AG04449 (cell line): ENCODE results near the gene RIMKLA.

Experiments
- CTCF ChIA-PET: fragments of 350-600 bp; formaldehyde crosslinking; extraction: SDS; loops from one replicate; lab custom pipeline; 2021; ENCODE audit warnings: antibody characterized with exemption; lab: Yijun Ruan, JAX
- POLR2A ChIA-PET: fragments of 400-600, 350-600 bp; formaldehyde crosslinking; extraction: SDS; loops from one replicate; lab custom pipeline; 2020; ENCODE audit warnings: antibody characterized with exemption, inconsistent platforms; lab: Yijun Ruan, JAX
- DNase-seq: peaks from one replicate; pipeline ENCODE4 v3.0.0-alpha.2; 2010; ENCODE audit warnings: low read depth, low spot score
- H3K4me3 ChIP-seq: 2 replicates; pipeline ENCODE4 v1.5.1; 2011; ENCODE audit warnings: low read depth, mild to moderate bottlenecking, control low read depth, low read length
- TF ChIP-seq, protein P1 (sequence below): IDR thresholded peaks from one replicate; pipeline ENCODE4 v1.5.1; 2011; ENCODE audit warnings: mild to moderate bottlenecking, moderate library complexity, low read length, control low read depth, inconsistent platforms; ENCODE audit not compliant: insufficient read depth; ENCODE audit errors: missing control alignments

RIMKLA gene

DNA sequence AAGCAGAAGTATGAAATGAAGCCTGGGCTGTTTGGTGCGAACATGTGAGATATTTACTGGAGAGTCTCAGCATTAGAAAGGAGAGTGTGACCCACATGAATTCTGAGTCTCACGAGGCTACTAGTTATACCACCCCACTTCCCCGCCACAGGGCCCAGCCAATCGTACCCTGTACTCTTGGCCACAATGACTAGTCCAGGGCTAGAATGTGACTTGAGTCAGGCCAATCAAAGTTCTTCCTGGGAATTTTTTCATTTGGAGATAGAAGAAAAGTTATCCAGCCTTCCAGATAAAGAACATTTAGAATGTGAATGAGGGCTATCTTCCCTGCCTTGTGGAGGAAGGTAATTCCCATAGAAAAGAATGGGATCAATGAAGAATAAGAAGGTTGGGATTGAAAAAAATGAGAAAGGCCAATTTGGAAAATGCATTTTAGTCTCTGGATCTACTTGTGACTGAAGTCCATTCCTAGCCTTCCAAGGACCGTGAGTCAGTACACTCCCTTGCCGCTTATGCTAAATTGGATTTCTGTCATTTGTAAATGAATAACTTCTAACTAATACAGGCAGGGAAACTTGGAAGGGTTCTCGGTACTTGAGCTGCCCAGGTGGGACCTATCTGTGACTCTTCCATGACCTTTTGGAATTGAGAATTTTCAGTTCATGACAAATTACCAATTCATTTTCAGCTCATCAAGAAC, 12.3 kb upstream of the RIMKLA start:
- TF ChIP-seq, protein P1, sequence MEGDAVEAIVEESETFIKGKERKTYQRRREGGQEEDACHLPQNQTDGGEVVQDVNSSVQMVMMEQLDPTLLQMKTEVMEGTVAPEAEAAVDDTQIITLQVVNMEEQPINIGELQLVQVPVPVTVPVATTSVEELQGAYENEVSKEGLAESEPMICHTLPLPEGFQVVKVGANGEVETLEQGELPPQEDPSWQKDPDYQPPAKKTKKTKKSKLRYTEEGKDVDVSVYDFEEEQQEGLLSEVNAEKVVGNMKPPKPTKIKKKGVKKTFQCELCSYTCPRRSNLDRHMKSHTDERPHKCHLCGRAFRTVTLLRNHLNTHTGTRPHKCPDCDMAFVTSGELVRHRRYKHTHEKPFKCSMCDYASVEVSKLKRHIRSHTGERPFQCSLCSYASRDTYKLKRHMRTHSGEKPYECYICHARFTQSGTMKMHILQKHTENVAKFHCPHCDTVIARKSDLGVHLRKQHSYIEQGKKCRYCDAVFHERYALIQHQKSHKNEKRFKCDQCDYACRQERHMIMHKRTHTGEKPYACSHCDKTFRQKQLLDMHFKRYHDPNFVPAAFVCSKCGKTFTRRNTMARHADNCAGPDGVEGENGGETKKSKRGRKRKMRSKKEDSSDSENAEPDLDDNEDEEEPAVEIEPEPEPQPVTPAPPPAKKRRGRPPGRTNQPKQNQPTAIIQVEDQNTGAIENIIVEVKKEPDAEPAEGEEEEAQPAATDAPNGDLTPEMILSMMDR, result no peak
- POLR2A ChIA-PET, result no interaction called here
- H3K4me3 ChIP-seq, result no peak overlapping the region
- no peak for DNase-seq
- CTCF ChIA-PET, result no interaction called here

DNA sequence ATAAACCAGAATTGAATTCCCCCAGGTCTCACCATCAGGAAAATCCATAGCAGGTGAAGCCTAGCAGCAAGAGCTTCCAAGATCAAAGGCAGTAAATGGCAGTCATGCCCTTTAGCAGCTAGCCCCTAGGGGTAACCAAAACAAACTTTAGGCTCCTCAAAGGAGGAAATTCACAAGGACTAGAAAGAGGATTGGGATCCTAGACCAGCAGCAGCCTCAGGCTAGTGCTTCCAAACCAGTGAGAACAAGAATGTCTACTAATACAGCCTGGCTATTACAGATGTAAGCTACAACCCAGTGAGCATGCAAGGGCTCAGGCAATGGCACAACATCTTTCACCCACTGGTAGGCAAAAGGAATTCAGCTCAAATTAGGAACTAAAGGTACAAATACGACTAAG, 11.1 kb upstream of the RIMKLA start:
- CTCF ChIA-PET, result interaction anchor here (2.6 kb wide), 1 partner anchor 25 kb away, joined by 7 read pairs; no protein-coding TSS in a partner anchor
- POLR2A ChIA-PET, result no interaction called here
- no peak for DNase-seq
- no peak overlapping the region for H3K4me3 ChIP-seq
- TF ChIP-seq, protein P1, result no peak

DNA sequence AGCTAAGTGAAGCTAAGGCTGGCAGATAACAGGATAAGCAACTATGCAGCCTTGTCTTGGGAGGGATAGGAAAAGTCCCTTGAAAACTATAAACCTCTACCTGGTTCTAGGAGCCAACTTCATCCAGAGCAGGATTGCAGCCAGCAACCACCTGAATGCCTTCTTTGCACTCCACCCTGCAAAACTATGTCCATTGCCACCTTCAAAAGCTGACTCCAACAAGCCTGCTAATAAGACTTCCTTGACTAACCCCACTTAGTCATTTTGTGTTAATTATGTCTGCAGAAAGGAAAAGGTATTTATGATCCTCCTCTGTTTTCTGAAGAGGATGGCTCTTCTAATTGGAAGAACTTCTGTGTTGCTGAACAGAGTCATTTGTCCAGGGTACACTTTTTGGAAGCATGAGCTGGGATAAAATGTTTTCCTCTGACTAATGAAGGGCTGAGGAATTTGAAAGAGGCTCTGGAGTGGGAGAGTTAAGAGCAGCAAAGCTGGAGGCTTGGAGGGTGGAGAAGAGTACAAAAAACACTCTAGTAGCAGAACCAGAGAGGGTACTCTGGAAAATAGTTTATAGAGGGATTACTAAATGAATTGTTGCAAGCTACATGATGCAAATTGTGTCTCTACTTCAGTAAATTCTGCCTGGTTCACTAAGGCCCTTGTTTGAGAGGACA, 9.6 kb upstream of the RIMKLA start:
- POLR2A ChIA-PET, result no interaction called here

DNA sequence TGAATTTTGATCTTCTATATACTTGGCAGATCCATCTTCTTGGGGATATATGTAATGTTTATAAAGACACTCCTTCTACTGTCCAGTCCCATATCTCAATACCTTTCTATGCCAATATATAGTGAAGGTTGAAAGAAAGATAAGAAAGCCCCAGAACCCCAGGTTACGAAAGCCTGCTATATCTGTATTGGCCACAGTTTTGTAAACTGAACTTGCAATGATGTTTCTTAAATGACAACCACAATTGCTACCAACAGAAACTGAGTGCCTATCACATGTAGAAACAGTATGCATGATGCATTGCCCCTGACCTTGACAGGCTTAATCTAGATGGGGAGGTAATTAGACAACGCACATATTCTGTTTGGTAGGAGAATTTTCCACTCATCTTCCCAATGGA, 7.8 kb upstream of the RIMKLA start:
- TF ChIP-seq, protein P1, result no peak
- no peak overlapping the region for H3K4me3 ChIP-seq
- CTCF ChIA-PET, result no interaction called here
- no peak for DNase-seq
- POLR2A ChIA-PET, result no interaction called here

More for the DNA sequence above, 9.6 kb upstream of the RIMKLA start:
- TF ChIP-seq, protein P1, result no peak
- no peak overlapping the region for H3K4me3 ChIP-seq
- CTCF ChIA-PET, result interaction anchor here (2.6 kb wide), 1 partner anchor 26 kb away, joined by 7 read pairs; no protein-coding TSS in a partner anchor
- DNase-seq, result no peak

DNA sequence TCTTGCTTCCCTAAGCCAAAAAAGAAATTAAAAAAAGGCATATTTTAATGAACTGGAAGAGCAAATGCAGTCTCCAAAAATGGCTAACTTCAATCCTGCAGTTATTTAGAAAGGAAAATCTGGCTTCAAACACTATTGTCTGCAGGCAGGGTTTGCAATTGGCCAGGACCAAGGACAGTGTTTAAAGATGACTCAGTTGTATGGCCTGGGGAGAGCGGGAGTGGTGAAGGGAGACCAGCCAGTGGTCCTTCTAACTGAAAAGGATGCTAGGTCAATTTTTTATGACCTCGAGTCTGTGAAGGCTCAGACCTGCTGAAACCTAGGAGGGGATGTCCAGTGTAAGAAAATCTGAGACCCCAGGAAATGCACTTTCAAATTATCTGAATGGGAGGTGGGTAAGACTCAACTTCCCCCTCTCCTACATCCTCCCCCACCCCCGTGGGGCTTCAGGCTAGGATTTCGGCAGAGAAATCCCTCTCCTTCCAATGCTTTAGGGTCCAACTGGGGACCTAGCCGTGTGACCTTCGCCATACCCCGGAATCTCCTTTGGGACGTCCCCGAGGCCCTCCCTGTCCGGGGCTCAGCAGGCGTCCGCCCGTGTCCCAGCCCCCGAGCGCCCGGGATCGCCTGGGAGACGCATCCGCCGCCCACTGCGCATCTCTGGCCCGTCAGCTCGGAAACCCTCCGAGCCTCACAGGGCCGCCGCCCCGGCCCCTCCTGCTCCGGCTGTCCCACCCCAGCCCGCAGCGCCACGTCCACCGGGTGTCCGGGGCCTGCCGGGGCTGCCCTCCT, 602 bp upstream of the RIMKLA start:
- DNase-seq, result no peak
- CTCF ChIA-PET, result no interaction called here
- H3K4me3 ChIP-seq, result peak overlapping the region; percentile 29
- POLR2A ChIA-PET, result no interaction called here
- TF ChIP-seq, protein P1, result no peak

DNA sequence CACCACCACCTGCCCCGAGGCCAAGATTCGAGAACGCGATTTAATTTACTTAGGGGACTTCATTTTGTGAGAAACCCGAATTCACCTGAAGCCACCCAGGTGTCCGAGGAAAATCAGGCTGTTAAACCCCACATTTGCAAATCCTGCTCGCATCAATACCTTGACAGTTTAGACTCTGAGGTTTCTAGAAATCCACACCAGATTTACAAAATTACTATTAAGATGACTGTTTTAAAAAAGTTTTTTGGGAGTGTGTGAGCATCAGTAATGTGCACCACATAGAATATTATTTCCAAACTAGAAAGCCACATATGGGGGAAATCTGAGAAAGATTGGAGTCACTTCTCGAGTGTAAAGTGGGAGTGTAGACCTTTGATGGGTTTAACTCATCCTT, 685 bp downstream of the RIMKLA start:
- DNase-seq, result no peak
- TF ChIP-seq, protein P1, result no peak
- CTCF ChIA-PET, result no interaction called here
- H3K4me3 ChIP-seq, result no peak overlapping the region
- POLR2A ChIA-PET, result no interaction called here
